DND-41 (cell line): Measurements from ENCODE around the gene SUPT20HL1.
"Not testable (repeated sequence)": the region's sequence is repeated elsewhere in the genome, so short reads cannot be mapped to it uniquely, and the experiment has no call there.

Source experiments
- CTCF ChIP-seq: IDR thresholded peaks from 2 replicates; pipeline ENCODE4 v1.5.1; 2012; ENCODE audit warnings: borderline replicate concordance, low read length, moderate library complexity, mild to moderate bottlenecking; ENCODE audit not compliant: poor library complexity, severe bottlenecking; ENCODE audit errors: extremely low read depth
- EZH2 ChIP-seq: IDR thresholded peaks from 3 replicates; pipeline ENCODE4 v1.6.1; 2012; ENCODE audit warnings: borderline replicate concordance, low read depth, mild to moderate bottlenecking, moderate library complexity, low read length, inconsistent platforms; ENCODE audit not compliant: severe bottlenecking

- TF ChIP-seq CTCF, EZH2: not testable (repeated sequence)
Measured at GRCh38 chrX:24366762-24367400, 6.4 kb downstream of the SUPT20HL1 start.
